GM23248 (cell line): ENCODE results near the gene SNTG2.

Source experiments
- EZH2 ChIP-seq: fragments of 200-600 bp; sonication (generic); IDR thresholded peaks from 2 replicates; pipeline ENCODE4 v1.6.1; 2018; ENCODE audit warnings: antibody characterized with exemption, mild to moderate bottlenecking; ENCODE audit not compliant: insufficient read depth, poor library complexity, severe bottlenecking
- EZH2phosphoT487 ChIP-seq: fragments of 200-600 bp; sonication (generic); IDR thresholded peaks from 2 replicates; pipeline ENCODE4 v1.6.1; 2018; ENCODE audit warnings: antibody characterized with exemption, moderate library complexity, mild to moderate bottlenecking, low read depth; ENCODE audit not compliant: insufficient read depth

GRCh38 chr2:1203772-1204171, 253.1 kb downstream of the SNTG2 start:
- TF ChIP-seq EZH2 (no peak), EZH2phosphoT487 (no peak)
